GM18873 (cell line): ENCODE results near the gene RYR2.

Source experiments
- ATAC-seq: cut with Tn5 transposase; IDR thresholded peaks from one replicate; pipeline ENCODE4 v1.9.1; 2021; ENCODE audit warnings: mild to moderate bottlenecking, moderate library complexity, moderate number of reproducible peaks; ENCODE audit not compliant: unreplicated experiment, low FRiP score

Gene RYR2

DNA sequence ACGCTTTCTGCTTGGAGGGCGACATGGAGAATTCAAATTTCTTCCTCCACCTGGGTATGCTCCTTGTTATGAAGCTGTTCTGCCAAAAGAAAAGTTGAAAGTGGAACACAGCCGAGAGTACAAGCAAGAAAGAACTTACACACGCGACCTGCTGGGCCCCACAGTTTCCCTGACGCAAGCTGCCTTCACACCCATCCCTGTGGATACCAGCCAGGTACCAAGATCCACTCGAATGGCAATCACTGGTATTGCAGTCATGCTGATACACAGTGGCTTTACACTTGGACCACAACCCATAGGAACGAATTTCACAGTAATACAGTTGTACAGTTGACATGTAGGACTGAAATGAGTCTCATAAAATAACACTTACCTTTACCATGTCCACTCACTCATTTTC is 461.3 kb downstream of the RYR2 start:
- no peak for ATAC-seq

- ATAC-seq = peak; percentile 77
Measured at GRCh38 chr1:237507005-237507404, 465.0 kb downstream of the RYR2 start.

DNA sequence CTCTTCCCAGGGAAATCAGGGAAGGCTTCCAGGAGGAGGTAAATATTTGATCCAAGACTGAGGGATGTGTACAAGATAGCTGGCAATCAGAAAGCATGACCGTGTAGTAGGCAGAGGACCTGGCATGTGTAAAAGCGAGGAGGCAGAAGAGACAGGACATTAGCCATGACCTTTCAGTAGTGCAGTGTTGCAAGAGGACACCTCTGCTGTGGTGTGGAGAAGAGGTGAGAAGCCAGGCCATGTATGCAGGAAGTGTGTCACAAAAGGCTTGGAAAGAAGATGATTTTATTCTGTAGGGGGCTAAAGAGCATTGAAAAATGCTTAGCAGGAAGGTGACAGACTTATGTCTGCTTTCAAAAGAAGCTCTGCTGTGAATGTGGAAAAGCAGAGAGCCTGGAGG is 467.8 kb downstream of the RYR2 start:
- ATAC-seq = no peak

- ATAC-seq = no peak
Measured at GRCh38 chr1:237525102-237525501, 483.1 kb downstream of the RYR2 start.

- no peak for ATAC-seq
Measured at GRCh38 chr1:237527761-237528160, 485.8 kb downstream of the RYR2 start.

DNA sequence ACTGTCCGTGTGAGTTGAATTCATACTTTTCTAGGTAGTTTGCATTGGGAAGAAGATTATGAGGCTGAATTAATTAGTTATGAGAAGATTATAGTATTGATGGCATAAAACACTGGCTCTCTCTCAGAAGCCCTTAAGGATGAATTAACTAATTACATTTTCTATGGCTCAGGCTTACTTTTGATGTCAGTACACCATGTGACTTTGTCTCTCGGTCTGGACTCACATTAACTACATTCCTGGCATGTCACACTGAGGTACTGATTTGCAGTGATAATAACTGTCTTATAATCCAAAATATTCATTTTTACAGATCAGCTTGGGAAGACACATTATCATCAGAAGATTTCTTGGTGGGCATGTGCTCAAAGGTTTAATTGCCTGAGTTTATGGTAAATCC is 486.6 kb downstream of the RYR2 start:
- ATAC-seq = no peak

DNA sequence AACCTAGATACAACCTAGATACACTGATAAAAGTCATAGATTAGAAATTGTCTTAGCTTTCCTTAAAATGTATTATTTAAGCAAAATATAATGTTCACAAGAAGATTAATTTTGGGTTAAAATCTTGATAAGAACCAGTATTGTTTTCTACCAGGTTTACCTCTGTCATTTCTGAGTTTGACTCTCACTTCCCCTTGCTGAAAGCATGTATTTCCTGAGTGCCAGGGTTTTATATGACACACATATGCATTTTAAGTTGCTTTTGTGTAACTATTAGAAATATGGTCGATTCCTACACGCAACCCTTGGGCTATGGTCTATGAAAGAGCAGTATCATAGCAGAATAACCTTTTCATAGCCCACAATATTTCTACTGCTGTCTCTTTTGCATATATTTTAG is 497.1 kb downstream of the RYR2 start:
- no peak for ATAC-seq

GRCh38 chr1:237542525-237543418 is 500.8 kb downstream of the RYR2 start:
- no peak for ATAC-seq

GRCh38 chr1:237553078-237553477 is 511.1 kb downstream of the RYR2 start:
- ATAC-seq = no peak

DNA sequence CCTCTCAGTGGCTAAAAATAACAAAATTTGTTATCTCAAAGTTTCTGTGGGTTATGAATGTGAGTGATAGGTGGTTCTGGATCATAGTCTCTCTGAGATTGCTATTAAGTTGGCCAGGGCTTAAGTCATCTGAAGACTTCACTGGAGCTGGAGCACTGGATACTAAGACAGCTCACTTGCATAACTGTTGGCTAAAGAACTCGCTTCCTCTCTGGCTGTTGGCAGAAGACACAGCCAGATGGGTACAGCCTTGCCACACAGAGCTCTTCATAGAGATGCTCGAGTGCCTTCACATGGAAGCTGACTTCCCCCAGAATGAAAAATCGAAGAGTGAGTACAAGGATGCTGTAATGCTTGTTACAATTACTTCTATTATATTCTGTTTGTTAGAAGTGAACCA is 514.9 kb downstream of the RYR2 start:
- no peak for ATAC-seq

DNA sequence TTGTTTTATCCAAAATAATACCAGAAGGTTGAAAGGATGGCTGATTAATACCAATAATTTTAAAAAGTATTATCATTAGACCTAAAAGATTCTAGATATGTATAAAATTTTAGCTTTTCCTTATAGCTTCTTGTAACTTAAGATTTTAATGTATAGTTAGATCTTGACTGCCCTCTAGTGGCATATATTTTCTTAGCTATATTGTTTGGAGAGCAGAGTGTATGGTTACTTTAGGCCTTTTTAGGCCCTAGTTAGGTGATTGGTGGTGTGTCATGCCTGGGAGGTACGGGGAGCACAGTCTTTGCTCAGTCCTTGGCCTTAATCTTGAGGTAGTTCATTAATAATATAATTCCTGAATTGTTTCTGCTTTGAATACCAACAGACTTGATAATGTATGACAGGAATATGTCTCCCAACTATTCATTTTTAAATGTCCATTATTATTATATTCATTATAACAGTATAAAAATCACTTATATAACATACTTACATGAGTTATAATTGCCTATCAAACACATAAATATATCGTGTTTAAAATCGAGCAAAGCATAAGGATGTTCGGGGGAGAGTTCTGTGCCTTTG is 520.3 kb downstream of the RYR2 start:
- ATAC-seq = peak; percentile 69

- no peak for ATAC-seq
Measured at GRCh38 chr1:237565236-237565635, 523.3 kb downstream of the RYR2 start.

DNA sequence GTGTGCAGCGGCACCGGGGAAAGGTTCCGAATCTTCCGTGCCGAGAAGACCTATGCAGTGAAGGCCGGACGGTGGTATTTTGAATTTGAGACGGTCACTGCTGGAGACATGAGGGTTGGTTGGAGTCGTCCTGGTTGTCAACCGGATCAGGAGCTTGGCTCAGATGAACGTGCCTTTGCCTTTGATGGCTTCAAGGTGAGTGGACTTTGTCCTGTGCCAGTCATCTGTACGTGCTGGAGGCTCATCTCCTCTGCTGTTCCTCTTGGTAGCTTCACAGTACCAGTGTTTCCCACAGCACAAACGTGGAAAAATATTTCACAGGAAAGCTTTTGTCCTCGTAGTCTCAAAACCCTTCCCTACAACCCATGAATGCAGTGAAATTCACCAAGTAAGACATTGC is 524.6 kb downstream of the RYR2 start:
- ATAC-seq = no peak

- no peak for ATAC-seq
Measured at GRCh38 chr1:237568955-237569354, 527.0 kb downstream of the RYR2 start.

GRCh38 chr1:237570530-237570929 is 528.5 kb downstream of the RYR2 start:
- no peak for ATAC-seq

- no peak for ATAC-seq
Measured at GRCh38 chr1:237574536-237574935, 532.6 kb downstream of the RYR2 start.

- no peak for ATAC-seq
Measured at GRCh38 chr1:237578540-237578939, 536.6 kb downstream of the RYR2 start.

DNA sequence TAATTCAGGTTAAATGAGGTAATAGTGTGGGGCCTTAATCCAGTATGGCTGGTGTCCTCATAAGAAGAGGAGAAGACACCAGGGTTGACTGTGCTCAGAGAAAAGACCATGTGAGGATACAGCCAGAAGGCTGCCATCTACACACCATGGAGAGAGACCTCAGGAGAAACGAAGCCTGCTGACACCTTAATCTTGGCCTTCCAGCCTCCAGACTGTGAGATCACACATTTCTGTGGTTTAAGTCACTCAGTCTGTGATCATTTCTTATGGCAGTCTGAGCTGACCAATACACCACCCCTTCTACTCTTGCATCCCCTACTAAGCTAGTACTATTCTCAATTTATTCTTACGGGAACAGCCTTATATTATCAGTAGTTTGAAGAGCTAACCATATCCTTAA is 538.7 kb downstream of the RYR2 start:
- no peak for ATAC-seq

- ATAC-seq = no peak
Measured at GRCh38 chr1:237583270-237583669, 541.3 kb downstream of the RYR2 start.

- no peak for ATAC-seq
Measured at GRCh38 chr1:237583756-237584155, 541.8 kb downstream of the RYR2 start.

GRCh38 chr1:237590386-237590785 is 548.4 kb downstream of the RYR2 start:
- ATAC-seq = no peak

- no peak for ATAC-seq
Measured at GRCh38 chr1:237591353-237591752, 549.4 kb downstream of the RYR2 start.
